H9 (cell line): ENCODE measurements around the gene RDM1. TPM values are rescaled to one million over a fixed set of nuclear protein-coding genes. Genes with fewer than 3 reads are reported as not detected.

ENCODE experiments used
- DNase-seq: peaks from one replicate; pipeline ENCODE4 v3.0.0-alpha.2; 2017
- H2AFZ ChIP-seq: one replicate; pipeline ENCODE4 v1.6.1; 2013; ENCODE audit warnings: mild to moderate bottlenecking, low read length, control low read depth, moderate library complexity
- H2AK5ac ChIP-seq: 2 replicates; pipeline ENCODE4 v1.6.1; 2013; ENCODE audit warnings: low read length, control low read depth, mixed read lengths; ENCODE audit not compliant: insufficient read length
- H2BK120ac ChIP-seq: one replicate; pipeline ENCODE4 v1.6.1; 2013; ENCODE audit warnings: low read depth, mild to moderate bottlenecking, low read length, control low read depth, inconsistent platforms; ENCODE audit not compliant: poor library complexity, severe bottlenecking
- H2BK12ac ChIP-seq: 2 replicates; pipeline ENCODE4 v1.6.1; 2013; ENCODE audit warnings: low read length, control low read depth, mixed read lengths, low read depth; ENCODE audit not compliant: insufficient read length
- H2BK15ac ChIP-seq: 2 replicates; pipeline ENCODE4 v1.6.1; 2013; ENCODE audit warnings: low read depth, low read length, control low read depth
- H2BK20ac ChIP-seq: one replicate; pipeline ENCODE4 v1.6.1; 2013; ENCODE audit warnings: low read depth, mild to moderate bottlenecking, low read length, control low read depth, inconsistent platforms; ENCODE audit not compliant: poor library complexity, severe bottlenecking
- H2BK5ac ChIP-seq: 2 replicates; pipeline ENCODE4 v1.6.1; 2013; ENCODE audit warnings: low read length, control low read depth, mixed read lengths; ENCODE audit not compliant: insufficient read length
- H3K14ac ChIP-seq: 2 replicates; pipeline ENCODE4 v1.6.1; 2013; ENCODE audit warnings: low read length, control low read depth; ENCODE audit not compliant: insufficient read depth
- H3K18ac ChIP-seq: 2 replicates; pipeline ENCODE4 v1.6.1; 2013; ENCODE audit warnings: low read depth, mild to moderate bottlenecking, mixed read lengths, low read length, control low read depth; ENCODE audit not compliant: insufficient read length
- H3K23ac ChIP-seq: 2 replicates; pipeline ENCODE4 v1.6.1; 2013; ENCODE audit warnings: low read length, control low read depth, mixed read lengths, low read depth; ENCODE audit not compliant: insufficient read length
- H3K23me2 ChIP-seq: 2 replicates; pipeline ENCODE4 v1.6.1; 2013; ENCODE audit warnings: low read depth, mild to moderate bottlenecking, mixed read lengths, low read length, control low read depth; ENCODE audit not compliant: insufficient read length, poor library complexity, severe bottlenecking
- H3K27ac ChIP-seq: 2 replicates; pipeline ENCODE4 v1.5.1; 2013; ENCODE audit warnings: low read length, control low read depth, mixed read lengths, low read depth; ENCODE audit not compliant: insufficient read length
- H3K27me3 ChIP-seq: 2 replicates; pipeline ENCODE4 v1.6.1; 2013; ENCODE audit warnings: low read length, control low read depth, inconsistent platforms; ENCODE audit not compliant: insufficient read depth
- H3K4ac ChIP-seq: 2 replicates; pipeline ENCODE4 v1.6.1; 2013; ENCODE audit warnings: low read depth, mild to moderate bottlenecking, control low read depth, inconsistent platforms, low read length, moderate library complexity
- H3K4me1 ChIP-seq: 2 replicates; pipeline ENCODE4 v1.6.1; 2013; ENCODE audit warnings: low read length, control low read depth, inconsistent platforms; ENCODE audit not compliant: insufficient read depth
- H3K4me2 ChIP-seq: 2 replicates; pipeline ENCODE4 v1.6.1; 2013; ENCODE audit warnings: low read length, control low read depth, mixed read lengths; ENCODE audit not compliant: insufficient read length, insufficient read depth
- H3K56ac ChIP-seq: 2 replicates; pipeline ENCODE4 v1.6.1; 2013; ENCODE audit warnings: low read depth, mild to moderate bottlenecking, mixed read lengths, low read length, control low read depth; ENCODE audit not compliant: insufficient read length
- H3K79me1 ChIP-seq: 2 replicates; pipeline ENCODE4 v1.6.1; 2013; ENCODE audit warnings: low read depth, mild to moderate bottlenecking, moderate library complexity, low read length, control low read depth, inconsistent platforms; ENCODE audit not compliant: insufficient read depth, poor library complexity, severe bottlenecking
- H3K79me2 ChIP-seq: 2 replicates; pipeline ENCODE4 v1.6.1; 2013; ENCODE audit warnings: low read length, control low read depth, inconsistent platforms; ENCODE audit not compliant: insufficient read depth
- H3K9ac ChIP-seq: 2 replicates; pipeline ENCODE4 v1.6.1; 2013; ENCODE audit warnings: low read length, control low read depth, mixed read lengths; ENCODE audit not compliant: insufficient read length; ENCODE audit errors: extremely low read depth
- H3K9me3 ChIP-seq: one replicate; pipeline ENCODE4 v1.6.1; 2013; ENCODE audit warnings: low read depth, low read length, inconsistent platforms; ENCODE audit not compliant: control insufficient read depth
- H3T11ph ChIP-seq: one replicate; pipeline ENCODE4 v1.6.1; 2013; ENCODE audit warnings: mild to moderate bottlenecking, low read length, control low read depth, inconsistent platforms
- H4K20me1 ChIP-seq: one replicate; pipeline ENCODE4 v1.6.1; 2013; ENCODE audit not compliant: control insufficient read depth, insufficient read length, insufficient read depth
- H4K5ac ChIP-seq: 2 replicates; pipeline ENCODE4 v1.6.1; 2013; ENCODE audit warnings: low read depth, mild to moderate bottlenecking, mixed read lengths, low read length, control low read depth; ENCODE audit not compliant: insufficient read length
- H4K8ac ChIP-seq: replicated peaks from 2 replicates; pipeline ENCODE4 v1.6.1; 2013; ENCODE audit warnings: low read length, control low read depth, mixed read lengths, low read depth; ENCODE audit not compliant: insufficient read length
- H4K91ac ChIP-seq: 2 replicates; pipeline ENCODE4 v1.6.1; 2013; ENCODE audit warnings: low read depth, mild to moderate bottlenecking, moderate library complexity, mixed read lengths, low read length, control low read depth; ENCODE audit not compliant: insufficient read length
- H3K27ac Mint-ChIP-seq, 3 experiments: 2 replicates in 2 of 3; 3 replicates in 1 of 3; pipeline ENCODE4 v1.8.0; 2020 to 2021; ENCODE audit warnings: mixed read lengths in 3 of 3, mild to moderate bottlenecking in 1 of 3, moderate library complexity in 1 of 3
- H3K27me3 Mint-ChIP-seq: 2 replicates; pipeline ENCODE4 v1.8.0; 2021; ENCODE audit warnings: low read depth, mild to moderate bottlenecking, moderate library complexity, mixed read lengths
- H3K36me3 Mint-ChIP-seq, 3 experiments: 2 replicates in 2 of 3; 3 replicates in 1 of 3; pipeline ENCODE4 v1.8.0; 2020 to 2021; ENCODE audit warnings: low read depth in 3 of 3, mixed read lengths in 3 of 3; ENCODE audit not compliant: insufficient read depth in 1 of 3
- H3K4me1 Mint-ChIP-seq, 2 experiments: 2 replicates each; pipeline ENCODE4 v1.8.0; 2020; ENCODE audit warnings: mixed read lengths in 2 of 2
- H3K4me3 Mint-ChIP-seq, 2 experiments: 2 replicates in 1 of 2; 3 replicates in 1 of 2; pipeline ENCODE4 v1.8.0; 2020 to 2021; ENCODE audit warnings: mild to moderate bottlenecking in 2 of 2, mixed read lengths in 2 of 2, moderate library complexity in 1 of 2
- H3K9me3 Mint-ChIP-seq, 2 experiments: 2 replicates in 1 of 2; 3 replicates in 1 of 2; pipeline ENCODE4 v1.8.0; 2020; ENCODE audit warnings: mild to moderate bottlenecking in 2 of 2, mixed read lengths in 2 of 2, moderate library complexity in 1 of 2
- WGBS: extraction: QIAGEN DNeasy Blood & Tissue Kit; methylation state at CpG from one replicate; pipeline ENCODE4 v1.1.7; 2013; ENCODE audit warnings: missing lambda C conversion rate, low lambda C conversion rate, mixed read lengths; ENCODE audit not compliant: insufficient read length; ENCODE audit errors: extremely low coverage; 5-methylcytosine and 5-hydroxymethylcytosine counted together
- total RNA-seq: library from RNA; stranded (reverse); gene quantifications from 2 replicates; pipeline ENCODE4 v1.2.1, GENCODE V29; 2021
- TF ChIP-seq, protein P1 (sequence below): fragments of 200-600 bp; sonication (generic); conservative IDR thresholded peaks from 3 replicates; pipeline ENCODE4 v1.8.0; 2021; ENCODE audit warnings: antibody characterized with exemption, mild to moderate bottlenecking

The RDM1 gene
- total RNA-seq, 1 experiment from 2014 or later: 9.0 TPM

DNA sequence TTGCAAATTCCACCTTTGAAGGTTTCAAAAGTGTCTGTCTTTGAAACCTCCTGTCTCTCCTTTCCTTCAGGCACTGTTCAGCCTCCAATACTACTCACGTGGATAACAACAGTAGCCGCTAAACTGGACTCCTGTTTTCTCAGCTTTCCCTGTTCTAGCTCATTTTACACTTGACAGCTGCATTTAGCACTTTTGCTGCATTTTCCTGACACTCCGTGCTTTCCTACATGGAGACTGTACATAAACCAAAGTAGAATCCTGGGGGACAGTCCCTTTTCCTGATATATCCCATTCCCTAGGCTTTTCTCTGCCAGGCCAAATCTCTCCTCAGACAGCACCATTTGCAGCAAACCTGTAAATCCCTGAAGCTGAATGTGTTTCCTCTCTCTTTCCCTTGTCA, 54.0 kb downstream of the RDM1 start:
- no peak overlapping the region for H3K18ac ChIP-seq
- no peaks in the 10 kb centered on the region for H3K9me3 ChIP-seq
- H3K79me1 ChIP-seq: no peaks in the 10 kb centered on the region
- H3K23me2 ChIP-seq: no peaks in the 10 kb centered on the region
- H2BK5ac ChIP-seq: no peak overlapping the region
- H4K20me1 ChIP-seq: no peaks in the 10 kb centered on the region
- Mint-ChIP-seq H3K9me3 (no peaks in the 10 kb centered on the region), H3K27me3 (peaks cover 1% of the 10 kb centered on the region; the same call in 1 of the 2 replicates), H3K4me1 (peaks cover 4 to 5% of the 10 kb centered on the region in 2 experiments), H3K27ac (no peak overlapping the region), H3K36me3 (no peaks in the 10 kb centered on the region), H3K4me3 (no peak overlapping the region)
- H3K27ac ChIP-seq: no peak overlapping the region
- peaks cover 3% of the 10 kb centered on the region; the same call in 1 of the 2 replicates for H3K4me1 ChIP-seq
- H2BK12ac ChIP-seq: no peak overlapping the region
- H2AK5ac ChIP-seq: no peak overlapping the region
- no peak overlapping the region for H4K5ac ChIP-seq
- H3K27me3 ChIP-seq: no peaks in the 10 kb centered on the region
- no peak overlapping the region for H2AFZ ChIP-seq
- H3T11ph ChIP-seq: no peak overlapping the region
- no peak overlapping the region for H2BK15ac ChIP-seq
- no peak overlapping the region for H3K14ac ChIP-seq
- no peak overlapping the region for H3K23ac ChIP-seq
- no peak overlapping the region for H3K56ac ChIP-seq
- no peak overlapping the region for H4K91ac ChIP-seq
- no peak for DNase-seq
- H3K4ac ChIP-seq: no peak overlapping the region
- H4K8ac ChIP-seq: no peak overlapping the region
- no peak overlapping the region for H2BK120ac ChIP-seq
- TF ChIP-seq, protein P1, sequence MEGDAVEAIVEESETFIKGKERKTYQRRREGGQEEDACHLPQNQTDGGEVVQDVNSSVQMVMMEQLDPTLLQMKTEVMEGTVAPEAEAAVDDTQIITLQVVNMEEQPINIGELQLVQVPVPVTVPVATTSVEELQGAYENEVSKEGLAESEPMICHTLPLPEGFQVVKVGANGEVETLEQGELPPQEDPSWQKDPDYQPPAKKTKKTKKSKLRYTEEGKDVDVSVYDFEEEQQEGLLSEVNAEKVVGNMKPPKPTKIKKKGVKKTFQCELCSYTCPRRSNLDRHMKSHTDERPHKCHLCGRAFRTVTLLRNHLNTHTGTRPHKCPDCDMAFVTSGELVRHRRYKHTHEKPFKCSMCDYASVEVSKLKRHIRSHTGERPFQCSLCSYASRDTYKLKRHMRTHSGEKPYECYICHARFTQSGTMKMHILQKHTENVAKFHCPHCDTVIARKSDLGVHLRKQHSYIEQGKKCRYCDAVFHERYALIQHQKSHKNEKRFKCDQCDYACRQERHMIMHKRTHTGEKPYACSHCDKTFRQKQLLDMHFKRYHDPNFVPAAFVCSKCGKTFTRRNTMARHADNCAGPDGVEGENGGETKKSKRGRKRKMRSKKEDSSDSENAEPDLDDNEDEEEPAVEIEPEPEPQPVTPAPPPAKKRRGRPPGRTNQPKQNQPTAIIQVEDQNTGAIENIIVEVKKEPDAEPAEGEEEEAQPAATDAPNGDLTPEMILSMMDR: no peak
- WGBS: no CpG with 5 or more reads among the region's 3 CpGs
- no peak overlapping the region for H3K4me2 ChIP-seq
- no peaks in the 10 kb centered on the region for H3K79me2 ChIP-seq
- no peak overlapping the region for H3K9ac ChIP-seq
- H2BK20ac ChIP-seq: no peak overlapping the region
